Sigmoid colon (tissue), 7 donors: ENCODE results near the gene PHF21A. TPM values are rescaled to one million over a fixed set of nuclear protein-coding genes. Genes with fewer than 3 reads are reported as not detected.

Source experiments
- DNase-seq: peaks from one replicate; pipeline ENCODE4 v3.0.0-alpha.2; 2019
- H3K27ac ChIP-seq, 4 donors: fragments of 200-600 bp; sonication (generic); one replicate each; pipeline ENCODE4 v1.5.1; 2016 to 2019; ENCODE audit warnings: mild to moderate bottlenecking in 1 of 4
- H3K27me3 ChIP-seq, 3 donors: fragments of 200-600 bp; sonication (generic); one replicate each; pipeline ENCODE4 v1.5.1; 2019; ENCODE audit warnings: mild to moderate bottlenecking in 1 of 3
- H3K36me3 ChIP-seq, 4 donors: fragments of 200-600 bp; sonication (generic); one replicate each; pipeline ENCODE4 v1.5.1; 2016 to 2019
- H3K4me1 ChIP-seq, 4 donors: fragments of 200-600 bp; sonication (generic); one replicate each; pipeline ENCODE4 v1.5.1; 2017 to 2019
- H3K4me3 ChIP-seq, 4 donors: fragments of 200-600 bp; sonication (generic); one replicate each; pipeline ENCODE4 v1.5.1; 2017 to 2019; ENCODE audit warnings: mild to moderate bottlenecking in 2 of 4, moderate library complexity in 1 of 4
- H3K9me3 ChIP-seq, 4 donors: fragments of 200-600 bp in 3 of 4; sonication (generic) in 3 of 4; one replicate each; pipeline versions ENCODE4 v1.5.1 to v1.6.1; 2013 to 2019
- EP300 ChIP-seq, 4 donors: sonication (generic); formaldehyde crosslinking; IDR thresholded peaks; one replicate each; pipeline ENCODE4 v1.6.1; 2017; ENCODE audit warnings: antibody characterized with exemption in 4 of 4
- POLR2A ChIP-seq, 2 donors: fragments of 450-650 bp; IDR thresholded peaks; one replicate each; pipeline ENCODE4 v1.6.1; 2016; ENCODE audit warnings: antibody characterized with exemption in 2 of 2, mild to moderate bottlenecking in 2 of 2, moderate library complexity in 2 of 2
- POLR2AphosphoS5 ChIP-seq, 4 donors: sonication (generic); formaldehyde crosslinking; IDR thresholded peaks; one replicate each; pipeline ENCODE4 v1.6.1; 2017; ENCODE audit warnings: antibody characterized with exemption in 4 of 4
- WGBS, 2 donors: extraction: QIAGEN DNeasy Blood & Tissue Kit; methylation state at CpG; one replicate each; pipeline ENCODE4 v1.1.7; 2013; 5-methylcytosine and 5-hydroxymethylcytosine counted together
- intact Hi-C: fragments of 100-400 bp; cut with DNase I; formaldehyde crosslinking; loops from one replicate; pipeline ENCODE4 v1.15.1; 2023
- polyA plus RNA-seq, 3 donors: library from polyadenylated mRNA; stranded (reverse); fragments of 200-250 nt; gene quantifications; one replicate each; pipeline ENCODE4 v1.2.3, GENCODE V29; 2013
- total RNA-seq, 4 donors: library from RNA; depleted of rRNA; stranded (reverse); fragments of >200 nt; gene quantifications; one replicate each; pipeline ENCODE4 v1.1.0, GENCODE V29; 2016
- TF ChIP-seq, protein P1 (sequence below), 4 experiments: fragments of 450-650 bp in 3 of 4; fragments of 200-600 bp in 1 of 4; IDR thresholded peaks; one replicate each; pipeline ENCODE4 v1.5.1; 2016 to 2019; ENCODE audit warnings: antibody characterized with exemption in 4 of 4, mild to moderate bottlenecking in 3 of 4, moderate library complexity in 2 of 4
- donor health status: healthy with polysubstance abuse.
- donor health status: Bipolar disorder and iron deficiency.
- donor health status: healthy.

PHF21A gene
- total RNA-seq (10 to 100 TPM; 30.3 to 58.6 (median 48.8) TPM), polyA plus RNA-seq (10 to 100 TPM in 2 of 3 donors, 1 to 10 TPM in 1; 5.3 to 17.3 (median 13.2) TPM)

DNA sequence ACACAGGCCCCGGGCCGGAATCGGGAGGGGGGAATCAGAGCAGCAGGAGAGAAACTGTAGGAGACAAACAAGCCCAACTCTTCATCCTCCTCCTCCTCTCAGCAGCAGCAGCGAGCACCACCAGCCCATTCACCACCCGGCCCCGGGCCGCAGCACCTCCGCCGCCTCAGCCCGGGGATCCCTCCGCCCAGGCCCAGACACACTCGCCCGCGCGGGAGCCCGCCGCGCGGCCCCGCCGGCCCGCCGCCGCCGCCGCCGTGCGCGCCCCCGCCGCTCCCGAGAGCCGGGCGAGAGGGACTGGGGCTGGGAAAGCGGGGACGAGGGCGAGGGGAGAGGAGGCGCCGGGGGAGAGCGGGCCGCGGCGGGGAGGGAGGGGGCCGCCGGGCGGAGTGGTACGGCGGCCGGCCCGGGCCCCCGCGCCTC is at the start of gene PHF21A:
Gene PHF21A, minus strand, starts transcription at position 154 of the 423 bp plus-strand sequence. CDS start 37,235 bp downstream, outside the sequence.
- 1% methylated on average over 52 of the region's 52 CpGs for WGBS, 2 donors
- peak within 1 kb of the TSS; percentile 93 to 97 (median 94) for H3K27ac ChIP-seq
- H3K36me3 ChIP-seq, result no peaks in the 10 kb centered on the region
- peaks cover 0 to 43% (median 29%) of the 10 kb centered on the region in 4 donors for H3K4me1 ChIP-seq
- H3K27me3 ChIP-seq, result no peaks in the 10 kb centered on the region
- H3K4me3 ChIP-seq, result peak within 1 kb of the TSS; percentile 66 to 93 (median 87)
- intact Hi-C loops, result loop anchor here (1.0 to 10.0 kb wide), 7 partner anchors 47 to 493 kb away; partner anchors contain the start of genes ATG13, CRY2, HARBI1 and SLC35C1
- TF ChIP-seq POLR2AphosphoS5 (IDR thresholded peaks at IDR 0.05) (peak; percentile 54 to 90 (median 84)), POLR2A (IDR thresholded peaks at IDR 0.05) (peak; percentile 4 to 35)
- TF ChIP-seq, protein P1, sequence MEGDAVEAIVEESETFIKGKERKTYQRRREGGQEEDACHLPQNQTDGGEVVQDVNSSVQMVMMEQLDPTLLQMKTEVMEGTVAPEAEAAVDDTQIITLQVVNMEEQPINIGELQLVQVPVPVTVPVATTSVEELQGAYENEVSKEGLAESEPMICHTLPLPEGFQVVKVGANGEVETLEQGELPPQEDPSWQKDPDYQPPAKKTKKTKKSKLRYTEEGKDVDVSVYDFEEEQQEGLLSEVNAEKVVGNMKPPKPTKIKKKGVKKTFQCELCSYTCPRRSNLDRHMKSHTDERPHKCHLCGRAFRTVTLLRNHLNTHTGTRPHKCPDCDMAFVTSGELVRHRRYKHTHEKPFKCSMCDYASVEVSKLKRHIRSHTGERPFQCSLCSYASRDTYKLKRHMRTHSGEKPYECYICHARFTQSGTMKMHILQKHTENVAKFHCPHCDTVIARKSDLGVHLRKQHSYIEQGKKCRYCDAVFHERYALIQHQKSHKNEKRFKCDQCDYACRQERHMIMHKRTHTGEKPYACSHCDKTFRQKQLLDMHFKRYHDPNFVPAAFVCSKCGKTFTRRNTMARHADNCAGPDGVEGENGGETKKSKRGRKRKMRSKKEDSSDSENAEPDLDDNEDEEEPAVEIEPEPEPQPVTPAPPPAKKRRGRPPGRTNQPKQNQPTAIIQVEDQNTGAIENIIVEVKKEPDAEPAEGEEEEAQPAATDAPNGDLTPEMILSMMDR (IDR thresholded peaks at IDR 0.05), result no peak
- DNase-seq, result peak; percentile 95
- H3K9me3 ChIP-seq, result no peaks in the 10 kb centered on the region

DNA sequence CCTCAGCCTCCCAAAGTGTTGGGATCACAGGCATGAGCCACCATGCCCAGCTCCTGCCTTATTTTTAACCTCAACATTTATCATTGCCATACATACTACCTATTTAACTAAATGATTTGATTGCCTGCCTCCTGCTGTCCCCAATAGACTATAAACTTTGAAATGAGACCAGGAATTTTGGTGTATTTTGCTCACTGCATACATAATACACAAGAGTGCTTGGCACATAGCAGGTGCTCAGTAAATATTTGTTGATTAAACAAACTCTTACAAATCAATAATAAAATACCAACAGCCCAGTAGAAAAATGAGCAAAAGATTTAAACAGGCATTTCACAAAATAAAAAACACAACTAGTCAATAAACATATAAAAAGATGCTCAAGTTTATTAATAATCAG is 49.5 kb upstream of the PHF21A start:
- Histone ChIP-seq H3K4me1 (no peaks in the 10 kb centered on the region), H3K27me3 (no peaks in the 10 kb centered on the region), H3K4me3 (no peak overlapping the region), H3K36me3 (no peaks in the 10 kb centered on the region), H3K27ac (no peak overlapping the region), H3K9me3 (no peaks in the 10 kb centered on the region)
- TF ChIP-seq POLR2A (IDR thresholded peaks at IDR 0.05), result no peak
- TF ChIP-seq, protein P1 (IDR thresholded peaks at IDR 0.05), result no peak
- no peak for TF ChIP-seq POLR2AphosphoS5 (IDR thresholded peaks at IDR 0.05)
- no peak for TF ChIP-seq EP300 (IDR thresholded peaks at IDR 0.05)
- intact Hi-C loops, result no loop called here
- DNase-seq, result no peak

DNA sequence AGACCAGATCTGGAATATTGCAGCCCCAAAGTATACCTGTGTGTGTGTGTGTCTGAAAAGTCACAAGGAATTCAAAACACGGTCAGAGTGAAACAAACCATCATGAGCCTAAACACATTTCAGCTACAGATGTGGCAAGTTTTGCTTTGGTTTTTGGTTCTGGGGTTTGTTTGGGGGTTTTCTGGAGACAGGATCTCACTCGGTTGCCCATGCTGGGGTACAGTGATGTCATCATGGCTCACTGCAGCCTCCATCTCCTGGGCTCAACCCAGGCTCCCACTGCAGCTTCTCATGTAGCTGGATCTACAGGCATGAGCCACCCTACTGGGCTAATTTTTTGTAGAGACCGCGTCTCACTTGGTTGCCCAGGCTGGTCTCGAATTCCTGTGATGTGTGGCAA is 41.4 kb upstream of the PHF21A start:
- Histone ChIP-seq H3K36me3 (no peaks in the 10 kb centered on the region), H3K27ac (no peak overlapping the region), H3K9me3 (no peaks in the 10 kb centered on the region), H3K4me3 (no peak overlapping the region), H3K27me3 (peaks cover 2 to 52% (median 9%) of the 10 kb centered on the region in 3 donors), H3K4me1 (no peaks in the 10 kb centered on the region)
- DNase-seq, result no peak
- TF ChIP-seq EP300 (IDR thresholded peaks at IDR 0.05), result no peak
- TF ChIP-seq, protein P1 (IDR thresholded peaks at IDR 0.05), result no peak
- no peak for TF ChIP-seq POLR2AphosphoS5 (IDR thresholded peaks at IDR 0.05)
- no peak for TF ChIP-seq POLR2A (IDR thresholded peaks at IDR 0.05)
- 81 to 88% methylated on average over 5 of the region's 5 CpGs for WGBS, 2 donors
- intact Hi-C loops, result no loop called here

DNA sequence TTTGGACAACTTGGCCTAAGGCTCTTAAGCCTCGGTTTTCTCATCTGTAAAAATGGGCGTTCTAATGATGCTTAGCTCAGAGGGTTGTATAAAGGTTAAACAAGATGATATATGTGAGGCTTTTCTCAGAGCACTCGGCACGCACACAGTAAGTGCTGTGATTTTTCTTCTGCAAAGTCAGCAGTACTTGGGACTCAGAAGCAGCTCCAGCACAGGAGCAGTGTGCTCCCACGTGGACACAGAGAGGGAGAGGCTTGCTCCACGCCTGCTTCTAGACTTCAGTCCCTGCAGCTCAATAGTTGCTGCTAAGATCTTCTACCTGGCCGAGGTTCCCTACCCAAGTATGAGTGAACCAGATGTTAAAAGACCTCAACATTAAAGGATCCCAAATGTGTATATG is 39.9 kb upstream of the PHF21A start:
- peaks cover 2 to 52% (median 9%) of the 10 kb centered on the region in 3 donors for H3K27me3 ChIP-seq
- intact Hi-C loops, result no loop called here
- no peak overlapping the region for H3K4me3 ChIP-seq
- no peak for DNase-seq
- TF ChIP-seq POLR2AphosphoS5 (IDR thresholded peaks at IDR 0.05) (no peak), EP300 (IDR thresholded peaks at IDR 0.05) (no peak), POLR2A (IDR thresholded peaks at IDR 0.05) (no peak)
- TF ChIP-seq, protein P1 (IDR thresholded peaks at IDR 0.05), result no peak
- H3K4me1 ChIP-seq, result no peaks in the 10 kb centered on the region
- 75 to 83% methylated on average over 7 of the region's 7 CpGs for WGBS, 2 donors
- no peak overlapping the region for H3K27ac ChIP-seq
- H3K9me3 ChIP-seq, result no peaks in the 10 kb centered on the region
- no peaks in the 10 kb centered on the region for H3K36me3 ChIP-seq

DNA sequence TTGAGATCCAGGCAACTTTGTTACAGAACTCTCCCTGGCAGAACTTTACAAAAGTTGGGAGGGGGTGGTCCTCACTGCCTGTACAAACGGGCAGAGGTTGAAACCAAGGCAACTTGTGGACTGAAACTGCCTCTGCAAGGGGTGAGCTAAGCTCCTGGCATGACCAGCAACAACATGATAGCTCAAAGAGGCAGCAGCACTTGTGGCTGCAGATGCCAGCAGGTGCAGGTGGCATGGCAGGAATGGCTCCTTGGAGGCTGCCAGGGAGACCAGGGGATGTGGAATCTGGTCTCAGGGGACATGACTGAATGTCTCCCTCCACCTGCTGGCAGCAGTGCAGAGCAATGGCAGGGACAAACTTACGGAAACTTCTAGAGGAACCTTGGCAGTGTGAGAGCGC is 38.8 kb upstream of the PHF21A start:
- no peak for DNase-seq
- 56 to 66% methylated on average over 3 of the region's 3 CpGs for WGBS, 2 donors

More for the DNA sequence above, 38.8 kb upstream of the PHF21A start:
- intact Hi-C loops, result no loop called here
- peaks cover 2 to 52% (median 9%) of the 10 kb centered on the region in 3 donors for H3K27me3 ChIP-seq
- TF ChIP-seq, protein P1 (IDR thresholded peaks at IDR 0.05), result no peak
- TF ChIP-seq EP300 (IDR thresholded peaks at IDR 0.05) (no peak), POLR2A (IDR thresholded peaks at IDR 0.05) (no peak), POLR2AphosphoS5 (IDR thresholded peaks at IDR 0.05) (no peak)
- H3K27ac ChIP-seq, result no peak overlapping the region
- H3K36me3 ChIP-seq, result no peaks in the 10 kb centered on the region
- H3K4me3 ChIP-seq, result no peak overlapping the region
- H3K4me1 ChIP-seq, result no peaks in the 10 kb centered on the region
- H3K9me3 ChIP-seq, result no peaks in the 10 kb centered on the region
